Eye (tissue), 1 donor: ENCODE data around the gene TBC1D4.

ENCODE experiments used
- DNase-seq: peaks from one replicate; pipeline ENCODE4 v3.0.0-alpha.2; 2015

The TBC1D4 gene

GRCh38 chr13:75482070-75482819, at the start of gene TBC1D4:
Gene TBC1D4, minus strand, starts transcription at chr13:75482169. Its CDS starts 402 bp downstream, at chr13:75481767.
- peak; percentile 95 for DNase-seq

DNA sequence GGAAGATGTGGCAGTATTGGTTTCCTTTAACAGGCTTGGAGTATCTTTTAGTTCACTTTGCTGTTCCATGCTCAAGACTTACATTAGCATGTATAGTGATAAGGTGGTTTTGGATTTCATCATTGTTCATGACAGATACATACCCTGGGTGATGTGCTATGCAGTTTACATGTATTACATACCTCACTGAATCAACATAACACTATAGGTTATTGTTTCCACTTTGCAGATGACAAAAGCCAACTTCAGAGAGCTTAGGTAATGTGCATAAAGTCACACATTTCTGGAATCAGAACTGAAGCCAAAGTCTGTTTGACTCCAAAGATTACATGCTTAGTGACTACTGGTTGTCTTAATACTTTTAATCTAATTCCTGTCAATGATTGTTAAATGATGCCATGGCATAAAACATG, 48.6 kb upstream of the TBC1D4 start:
- no peak for DNase-seq

DNA sequence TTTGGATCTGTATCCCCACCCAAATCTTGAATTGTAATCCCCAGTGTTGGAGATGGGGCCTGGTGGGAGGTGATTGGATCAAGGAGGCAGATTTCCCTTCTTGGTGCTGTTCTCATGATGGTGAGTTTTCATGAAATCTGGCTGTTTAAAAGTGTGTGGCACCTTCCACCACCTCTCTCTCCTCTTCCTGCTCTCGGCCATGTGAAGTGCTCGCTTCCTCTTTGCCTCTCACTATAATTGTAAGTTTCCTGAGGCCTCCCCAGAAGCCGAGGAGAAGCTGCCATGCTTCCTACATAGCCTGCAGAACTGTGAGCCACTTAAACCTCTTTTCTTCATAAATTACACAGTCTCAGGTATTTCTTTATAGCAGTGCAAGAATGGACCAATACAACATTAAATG, 40.0 kb upstream of the TBC1D4 start:
- DNase-seq, result no peak

DNA sequence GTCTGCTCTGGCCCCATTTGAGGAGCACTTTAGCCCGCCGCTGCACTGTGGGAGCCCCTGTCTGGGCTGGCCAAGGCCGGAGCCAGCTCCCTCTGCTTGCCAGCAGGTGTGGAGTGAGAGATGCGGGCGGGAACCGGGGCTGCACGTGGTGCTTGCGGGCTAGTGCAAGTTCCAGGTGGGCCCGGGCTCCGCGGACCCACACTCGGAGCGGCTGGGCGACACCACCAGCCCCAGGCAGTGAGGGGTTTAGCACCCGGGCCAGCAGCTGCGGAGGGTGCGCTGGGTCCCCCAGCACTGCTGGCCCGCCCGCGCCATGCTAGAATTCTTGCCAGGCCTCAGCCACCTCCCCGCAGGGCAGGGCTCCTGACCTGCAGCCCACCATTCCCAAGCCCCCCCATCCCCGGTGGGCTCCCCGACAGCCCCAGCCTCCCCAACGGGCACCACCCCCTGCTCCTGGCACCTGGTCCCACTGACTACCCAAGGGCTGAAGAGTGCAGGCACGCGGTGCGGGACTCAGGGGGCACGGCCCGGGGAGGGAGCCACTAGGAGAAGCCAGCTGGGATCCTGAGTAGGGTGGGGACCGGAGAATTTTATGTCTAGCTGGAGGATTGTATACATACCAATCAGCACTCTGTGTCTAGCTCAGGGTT, 36.6 kb upstream of the TBC1D4 start:
- DNase-seq, result no peak

DNA sequence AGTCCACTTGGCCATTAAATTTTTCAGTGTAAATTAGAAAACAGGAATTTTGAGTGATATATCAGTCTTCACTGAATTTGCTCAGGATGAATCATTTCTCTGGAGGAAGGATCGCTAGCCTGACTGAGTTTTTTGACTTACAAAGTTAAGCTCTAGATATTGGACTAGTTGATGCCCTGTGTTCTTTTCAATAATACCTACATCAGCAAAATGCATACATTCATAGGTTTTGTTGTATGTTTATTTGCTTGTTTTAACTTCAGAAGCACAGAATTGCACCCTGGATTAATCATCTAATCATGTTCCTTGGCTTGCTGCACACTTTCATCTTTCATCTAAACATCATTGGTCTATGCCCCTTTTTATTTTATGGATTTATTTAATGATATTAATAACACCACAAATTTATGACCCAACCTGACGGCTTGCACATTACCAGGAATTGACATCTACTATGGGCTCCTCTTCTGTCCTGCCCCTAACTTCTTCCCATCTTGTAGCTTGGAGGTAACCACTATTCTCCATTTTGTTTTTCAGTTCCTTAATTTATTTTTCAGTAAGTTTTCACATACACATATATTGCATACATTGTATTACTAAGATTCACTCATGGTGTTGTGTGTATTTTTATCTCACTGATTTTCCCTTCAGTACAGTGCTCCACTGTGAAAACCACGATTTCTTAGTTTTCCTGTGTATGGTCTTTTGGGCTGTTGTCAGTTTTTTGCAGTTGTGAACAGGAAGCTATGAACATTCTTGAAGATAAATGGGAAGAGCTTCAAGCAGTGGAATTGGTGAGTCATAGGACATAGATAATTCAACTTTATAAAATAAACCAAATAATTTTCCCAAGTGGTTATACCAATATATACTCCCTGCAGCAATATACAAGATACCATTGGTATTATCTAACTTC, 32.4 kb upstream of the TBC1D4 start:
- no peak for DNase-seq

DNA sequence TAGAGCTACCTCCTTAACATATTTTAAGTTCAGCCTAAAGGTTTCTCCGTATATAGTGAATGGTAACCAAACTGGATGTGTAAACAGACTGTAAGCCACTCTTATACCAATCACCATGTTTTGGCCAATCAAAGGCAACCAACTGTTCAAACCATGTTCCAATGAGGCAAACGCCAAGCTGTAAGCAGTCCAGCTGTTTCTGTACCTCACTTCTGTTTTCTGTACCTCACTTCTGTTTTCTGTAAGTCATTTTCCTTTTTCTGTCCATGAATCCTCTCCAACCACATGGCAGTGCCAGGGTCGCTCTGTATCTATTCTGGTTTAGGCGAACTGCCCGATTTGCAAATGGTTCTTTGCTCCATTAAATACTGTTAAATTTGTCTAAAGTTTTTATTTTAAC, 31.3 kb upstream of the TBC1D4 start:
- no peak for DNase-seq

DNA sequence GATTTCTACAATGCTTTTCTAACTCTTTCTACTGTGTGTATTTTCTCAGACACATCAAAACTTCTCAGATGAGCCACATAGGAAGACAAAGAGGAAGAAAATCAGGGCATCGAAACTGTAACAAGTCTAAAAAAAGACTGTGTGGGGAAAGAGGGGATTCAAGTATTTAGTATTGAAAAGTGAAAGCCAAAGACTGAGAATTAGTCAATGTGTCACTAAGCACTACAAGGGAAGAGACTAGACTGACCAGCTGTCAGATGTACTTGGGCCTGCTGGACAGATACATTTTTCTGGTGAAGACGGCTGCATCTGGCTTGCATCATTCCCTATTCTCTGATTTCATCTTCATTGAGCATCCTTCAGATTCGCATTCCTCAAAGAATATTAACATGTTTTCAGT, 30.3 kb upstream of the TBC1D4 start:
- DNase-seq, result no peak

GRCh38 chr13:75511051-75511625, 29.2 kb upstream of the TBC1D4 start:
- DNase-seq, result no peak

DNA sequence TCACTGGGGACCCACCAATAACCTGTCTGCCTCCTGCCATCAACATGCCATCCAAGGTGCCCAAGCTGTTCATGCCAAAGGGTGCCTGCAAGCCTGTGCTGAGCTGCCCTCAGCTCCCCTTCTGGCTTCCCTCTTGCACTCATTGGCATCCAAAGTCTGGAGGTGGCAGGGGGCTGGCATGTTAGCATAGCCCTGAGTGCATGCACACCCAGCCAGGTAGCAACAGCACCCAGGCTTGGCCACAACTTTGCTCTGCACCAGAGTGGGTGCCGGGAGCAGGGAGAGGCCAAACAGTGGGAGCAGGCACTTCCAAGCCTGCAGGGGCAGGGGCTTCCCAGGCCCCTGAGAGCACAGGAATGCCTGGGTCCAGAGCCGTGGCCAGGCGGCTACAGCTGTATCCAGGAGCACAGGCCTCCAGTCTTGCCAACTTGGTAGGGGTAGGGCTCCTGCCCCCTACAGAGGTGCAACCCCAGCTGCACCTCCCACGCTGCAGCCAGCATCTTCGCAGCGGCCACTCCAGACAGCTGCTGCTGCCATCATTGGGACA, 26.1 kb upstream of the TBC1D4 start:
- DNase-seq, result no peak

DNA sequence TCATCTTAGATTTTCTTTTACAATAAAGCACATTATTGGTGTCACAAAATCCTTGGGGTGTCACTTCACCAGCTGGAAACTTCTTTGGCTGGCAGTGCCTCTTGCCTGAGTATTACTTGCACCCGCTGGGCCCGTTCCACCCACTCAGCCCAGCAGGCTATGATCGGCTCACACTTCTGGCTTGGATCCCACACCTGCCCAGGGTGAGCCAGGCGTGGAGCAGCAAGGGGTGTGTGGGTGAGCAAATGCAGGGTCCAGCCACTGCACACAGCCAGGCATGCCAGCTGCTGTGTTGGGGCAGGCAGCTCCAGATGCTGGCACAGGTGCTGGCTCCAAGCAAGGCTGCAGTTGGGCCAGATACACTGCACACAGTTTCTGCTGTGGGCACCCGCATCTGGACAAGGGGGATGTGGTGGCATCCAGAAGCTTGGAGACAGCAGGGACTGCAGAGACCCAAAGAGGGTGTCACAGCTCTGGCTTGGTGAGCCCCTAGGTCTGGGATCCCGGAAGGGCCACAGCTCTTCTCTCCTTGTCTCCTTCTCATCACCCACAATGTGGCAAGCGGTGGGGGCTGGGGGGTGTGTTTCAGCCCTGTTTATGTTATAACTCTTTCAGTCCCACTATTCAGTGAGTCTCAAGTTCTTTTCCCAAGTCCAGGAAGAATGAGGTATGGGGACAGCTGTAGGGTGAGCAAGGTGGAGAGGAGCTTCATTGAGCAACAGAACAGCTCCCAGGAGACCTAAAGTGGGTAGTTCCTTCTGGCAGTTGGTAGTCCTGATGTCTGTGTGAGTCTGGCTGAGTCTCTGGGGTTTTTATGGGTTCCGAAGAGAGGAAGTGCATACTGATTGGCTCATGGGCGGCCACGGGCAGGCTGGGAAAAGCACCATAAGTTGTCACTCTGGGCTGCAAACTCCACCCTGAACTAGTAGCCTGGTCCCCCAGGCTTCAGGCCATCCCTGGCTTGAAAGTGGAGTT, 25.3 kb upstream of the TBC1D4 start:
- no peak for DNase-seq

DNA sequence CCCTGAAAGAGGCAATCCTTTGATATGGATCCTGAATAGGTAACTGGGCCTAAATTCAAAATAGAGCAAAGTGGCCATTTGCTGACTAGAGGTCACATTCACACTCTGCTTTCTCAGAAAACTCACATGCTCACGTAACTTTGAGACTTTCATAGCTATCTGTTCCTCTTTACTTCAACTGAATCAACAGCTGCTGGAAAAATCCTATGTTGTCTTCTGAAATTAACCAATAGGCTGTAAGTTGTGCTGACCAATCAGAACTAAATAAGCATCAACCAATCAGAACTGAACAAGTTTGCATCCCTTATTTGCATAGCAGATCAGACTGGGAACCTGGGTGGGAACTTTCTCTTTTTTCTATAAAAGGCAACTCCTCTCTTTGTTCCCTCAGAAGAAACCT, 24.0 kb upstream of the TBC1D4 start:
- no peak for DNase-seq

- DNase-seq, result no peak
Measured at GRCh38 chr13:75505327-75505726, 23.4 kb upstream of the TBC1D4 start.

DNA sequence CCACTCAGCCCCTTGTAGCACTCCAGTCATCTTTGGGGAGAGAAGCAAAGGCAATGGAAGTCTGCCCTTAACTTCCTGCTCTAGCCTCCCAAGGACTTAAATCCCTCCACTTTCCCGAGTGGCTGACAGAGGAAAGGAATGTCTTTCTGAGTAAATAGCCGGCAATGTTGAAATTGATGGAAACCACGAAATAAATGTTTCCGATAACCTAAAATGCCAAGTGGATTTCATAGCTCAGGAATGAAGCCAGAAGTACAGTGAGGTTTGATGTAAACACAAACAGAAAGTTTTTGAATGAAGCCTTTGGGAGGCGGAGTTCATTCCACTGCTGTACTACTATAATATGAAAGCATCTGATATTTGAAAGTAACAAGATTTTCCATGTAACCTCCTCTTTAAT, 14.0 kb upstream of the TBC1D4 start:
- no peak for DNase-seq

- DNase-seq, result no peak
Measured at GRCh38 chr13:75494491-75494890, 12.5 kb upstream of the TBC1D4 start.

GRCh38 chr13:75493156-75493555, 11.2 kb upstream of the TBC1D4 start:
- no peak for DNase-seq

DNA sequence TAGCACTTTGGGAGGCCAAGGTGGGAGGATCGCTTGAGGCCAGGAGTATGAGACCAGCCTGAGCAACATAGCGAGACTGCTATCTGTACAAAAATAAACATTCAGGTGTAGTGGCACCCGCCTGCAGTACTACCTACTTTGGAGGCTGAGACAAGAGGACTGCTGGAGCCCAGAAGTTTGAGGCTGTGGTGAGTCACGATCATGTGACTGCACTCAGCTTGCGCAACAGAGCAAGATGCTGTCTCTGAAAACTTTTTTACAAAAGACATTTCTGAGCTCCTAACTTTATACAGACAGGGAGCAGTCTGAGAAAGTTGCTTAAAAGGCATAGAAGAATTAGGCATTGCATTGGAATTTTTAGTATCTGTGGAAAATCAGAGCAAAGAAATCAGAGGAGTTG, 10.4 kb upstream of the TBC1D4 start:
- no peak for DNase-seq

DNA sequence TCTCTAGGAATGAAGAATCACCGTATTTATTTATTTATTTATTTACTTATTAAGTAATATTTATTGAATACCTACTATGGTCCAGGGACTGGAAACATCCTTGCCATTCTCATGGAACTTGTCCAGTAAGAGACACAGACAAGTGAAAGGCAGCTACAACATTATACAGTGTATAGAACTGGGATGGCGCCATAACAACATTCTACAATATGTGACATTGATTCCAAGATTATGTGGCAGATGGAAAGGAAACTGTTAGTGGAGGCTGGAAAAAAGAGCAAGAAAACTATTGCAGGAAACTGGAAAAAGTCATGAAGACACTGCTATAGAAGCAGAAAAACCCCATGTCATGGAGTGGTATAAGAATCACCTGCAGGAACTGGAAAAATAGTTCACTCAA, 9.4 kb upstream of the TBC1D4 start:
- DNase-seq, result no peak

DNA sequence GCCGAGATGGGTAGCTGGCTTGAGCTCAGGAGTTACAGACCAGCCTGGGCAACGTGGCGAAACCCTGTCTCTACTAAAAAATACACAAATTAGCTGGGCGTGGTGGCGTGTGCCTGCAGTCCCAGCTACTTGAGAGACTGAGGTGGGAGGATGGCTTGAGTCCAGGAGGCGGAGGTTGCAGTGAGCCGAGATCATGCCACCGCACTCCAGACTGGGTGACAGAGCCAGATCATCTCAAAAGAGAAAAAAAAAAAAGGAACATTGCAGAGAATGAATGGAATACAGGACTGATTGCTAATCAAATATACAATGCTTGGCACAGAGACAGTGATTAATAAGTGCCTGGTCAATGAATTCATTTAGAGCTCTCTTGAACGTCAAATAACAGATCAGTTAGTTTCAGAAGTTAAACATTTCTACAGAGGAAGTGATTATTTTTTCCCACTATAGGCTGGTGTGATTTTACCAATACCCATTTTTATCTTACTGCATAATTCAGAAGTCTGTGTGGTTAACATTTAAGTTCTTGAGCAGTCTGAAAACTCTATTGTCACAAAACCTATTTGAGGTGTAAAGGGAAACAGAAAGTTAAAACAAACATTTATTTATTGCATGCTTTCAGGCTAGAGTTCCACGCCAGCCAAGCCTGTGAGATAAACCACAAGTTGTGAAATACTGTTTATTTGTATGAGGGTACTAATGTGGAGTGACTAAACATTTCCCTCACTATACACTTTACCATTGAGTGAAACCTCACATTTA, 7.7 kb upstream of the TBC1D4 start:
- DNase-seq, result no peak

GRCh38 chr13:75486146-75487062, 4.4 kb upstream of the TBC1D4 start:
- no peak for DNase-seq
